ENCODE results near the gene TM4SF4. TPM values are rescaled to one million over a fixed set of nuclear protein-coding genes. Genes with fewer than 3 reads are reported as not detected.

The TM4SF4 gene
- total and polyA plus RNA-seq, 4 donors: 184 to 230 (median 208) TPM

DNA sequence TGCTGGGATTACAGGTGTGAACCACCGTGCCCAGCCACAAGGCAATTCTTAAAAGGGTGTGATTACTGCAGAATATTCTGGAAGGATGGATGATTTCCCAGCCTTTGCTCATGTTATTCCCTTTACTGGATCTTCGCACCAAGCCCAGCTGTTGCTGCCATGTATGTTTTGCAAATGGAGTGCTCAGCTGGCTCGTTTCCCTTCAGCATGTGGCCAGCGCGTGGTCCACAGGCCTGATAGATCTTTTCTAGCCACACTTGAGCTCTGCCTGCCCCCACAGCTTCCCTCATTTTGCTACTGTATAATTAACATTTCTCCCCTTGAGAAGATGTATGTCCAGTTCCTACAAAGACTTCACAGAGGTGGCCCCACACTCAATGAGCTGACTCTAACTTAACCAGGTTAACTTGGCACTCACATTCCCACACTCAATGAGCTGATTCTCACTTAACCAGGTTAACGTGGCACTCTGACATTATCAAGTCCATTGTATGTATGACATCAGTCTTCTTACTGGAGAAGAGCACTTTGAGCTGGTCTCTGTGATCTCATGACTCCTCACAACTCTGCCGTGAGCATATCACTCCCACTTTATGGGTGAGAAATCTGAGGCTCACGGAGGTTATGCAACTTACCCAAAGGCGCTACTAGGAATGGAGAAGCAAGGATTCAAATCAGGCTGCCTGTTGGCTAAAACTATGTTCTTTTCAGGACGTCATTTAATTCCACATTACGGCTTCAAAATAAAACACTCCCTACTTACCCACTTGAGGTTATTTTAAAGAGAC lies 49.2 kb downstream of the TM4SF4 start (continued):
- TF ChIP-seq, protein P1, sequence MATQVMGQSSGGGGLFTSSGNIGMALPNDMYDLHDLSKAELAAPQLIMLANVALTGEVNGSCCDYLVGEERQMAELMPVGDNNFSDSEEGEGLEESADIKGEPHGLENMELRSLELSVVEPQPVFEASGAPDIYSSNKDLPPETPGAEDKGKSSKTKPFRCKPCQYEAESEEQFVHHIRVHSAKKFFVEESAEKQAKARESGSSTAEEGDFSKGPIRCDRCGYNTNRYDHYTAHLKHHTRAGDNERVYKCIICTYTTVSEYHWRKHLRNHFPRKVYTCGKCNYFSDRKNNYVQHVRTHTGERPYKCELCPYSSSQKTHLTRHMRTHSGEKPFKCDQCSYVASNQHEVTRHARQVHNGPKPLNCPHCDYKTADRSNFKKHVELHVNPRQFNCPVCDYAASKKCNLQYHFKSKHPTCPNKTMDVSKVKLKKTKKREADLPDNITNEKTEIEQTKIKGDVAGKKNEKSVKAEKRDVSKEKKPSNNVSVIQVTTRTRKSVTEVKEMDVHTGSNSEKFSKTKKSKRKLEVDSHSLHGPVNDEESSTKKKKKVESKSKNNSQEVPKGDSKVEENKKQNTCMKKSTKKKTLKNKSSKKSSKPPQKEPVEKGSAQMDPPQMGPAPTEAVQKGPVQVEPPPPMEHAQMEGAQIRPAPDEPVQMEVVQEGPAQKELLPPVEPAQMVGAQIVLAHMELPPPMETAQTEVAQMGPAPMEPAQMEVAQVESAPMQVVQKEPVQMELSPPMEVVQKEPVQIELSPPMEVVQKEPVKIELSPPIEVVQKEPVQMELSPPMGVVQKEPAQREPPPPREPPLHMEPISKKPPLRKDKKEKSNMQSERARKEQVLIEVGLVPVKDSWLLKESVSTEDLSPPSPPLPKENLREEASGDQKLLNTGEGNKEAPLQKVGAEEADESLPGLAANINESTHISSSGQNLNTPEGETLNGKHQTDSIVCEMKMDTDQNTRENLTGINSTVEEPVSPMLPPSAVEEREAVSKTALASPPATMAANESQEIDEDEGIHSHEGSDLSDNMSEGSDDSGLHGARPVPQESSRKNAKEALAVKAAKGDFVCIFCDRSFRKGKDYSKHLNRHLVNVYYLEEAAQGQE (IDR thresholded peaks at IDR 0.05): no peak
- TF ChIP-seq EGR1 (IDR thresholded peaks at IDR 0.05; ENCODE audit: low read depth in 2 of 2) (no peak), SP1 (IDR thresholded peaks at IDR 0.05) (no peak), YY1 (IDR thresholded peaks at IDR 0.05) (no peak)
- TF ChIP-seq, protein P2, sequence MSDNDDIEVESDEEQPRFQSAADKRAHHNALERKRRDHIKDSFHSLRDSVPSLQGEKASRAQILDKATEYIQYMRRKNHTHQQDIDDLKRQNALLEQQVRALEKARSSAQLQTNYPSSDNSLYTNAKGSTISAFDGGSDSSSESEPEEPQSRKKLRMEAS (IDR thresholded peaks at IDR 0.05): no peak
- TF ChIP-seq, protein P3, sequence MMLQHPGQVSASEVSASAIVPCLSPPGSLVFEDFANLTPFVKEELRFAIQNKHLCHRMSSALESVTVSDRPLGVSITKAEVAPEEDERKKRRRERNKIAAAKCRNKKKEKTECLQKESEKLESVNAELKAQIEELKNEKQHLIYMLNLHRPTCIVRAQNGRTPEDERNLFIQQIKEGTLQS (IDR thresholded peaks at IDR 0.05): no peak

DNA sequence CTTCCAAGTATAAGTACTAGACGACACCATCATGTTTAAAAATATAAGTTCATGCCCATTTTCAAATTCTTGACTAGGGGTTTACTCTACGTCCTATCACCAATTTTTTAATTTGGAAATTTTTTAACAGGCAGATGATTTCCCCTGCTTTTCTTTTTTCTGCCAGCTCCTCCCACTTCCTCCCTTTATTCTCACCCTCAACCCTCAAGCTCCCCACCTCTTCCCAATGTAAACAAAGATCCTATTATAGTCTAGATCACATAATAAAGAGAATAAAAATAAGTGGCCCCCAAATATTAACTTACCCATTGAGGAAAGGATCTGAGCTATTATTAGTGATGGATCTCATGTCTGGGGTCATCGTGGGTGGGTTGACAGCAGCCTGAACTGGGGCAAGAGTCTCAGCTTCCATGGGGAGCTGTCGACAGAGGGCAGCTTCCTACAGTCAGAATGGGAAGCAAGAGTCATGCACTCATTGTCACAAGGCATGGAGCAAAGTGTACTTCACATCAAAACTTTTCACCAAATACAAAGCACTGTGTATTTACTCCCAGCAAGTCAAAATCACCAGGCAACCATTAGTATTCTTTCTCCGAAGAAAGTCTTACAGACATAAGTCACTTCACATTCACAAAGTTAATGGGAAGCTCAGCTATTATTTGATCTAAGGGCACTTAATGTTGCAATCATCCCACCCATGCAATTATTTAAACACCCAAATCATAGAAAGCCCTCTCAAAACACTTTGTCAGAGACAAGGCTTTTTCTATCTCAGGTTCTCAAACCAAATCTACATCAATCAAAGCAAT lies 53.2 kb downstream of the TM4SF4 start:
- no peaks in the 10 kb centered on the region for H3K9me3 ChIP-seq (ENCODE audit: control insufficient read depth in 4 of 4, low read length in 3 of 4)
- 56% methylated on average over 5 of the region's 5 CpGs for WGBS
- DNase-seq (ENCODE audit: low spot score): no peak
- no peak overlapping the region for H3K4me3 ChIP-seq (ENCODE audit: low read depth in 1 of 3, low read length in 3 of 3)
- H3K27me3 ChIP-seq (ENCODE audit: control insufficient read depth in 4 of 4, insufficient read depth in 4 of 4, low read length in 3 of 4): no peaks in the 10 kb centered on the region
- H3K4me1 ChIP-seq (ENCODE audit: control insufficient read depth in 4 of 4, insufficient read depth in 4 of 4, low read length in 3 of 4): peaks cover 0 to 12% (median 9%) of the 10 kb centered on the region in 4 donors
- TF ChIP-seq RAD21 (IDR thresholded peaks at IDR 0.05): peak; percentile 39 to 48
- TF ChIP-seq, protein P4, sequence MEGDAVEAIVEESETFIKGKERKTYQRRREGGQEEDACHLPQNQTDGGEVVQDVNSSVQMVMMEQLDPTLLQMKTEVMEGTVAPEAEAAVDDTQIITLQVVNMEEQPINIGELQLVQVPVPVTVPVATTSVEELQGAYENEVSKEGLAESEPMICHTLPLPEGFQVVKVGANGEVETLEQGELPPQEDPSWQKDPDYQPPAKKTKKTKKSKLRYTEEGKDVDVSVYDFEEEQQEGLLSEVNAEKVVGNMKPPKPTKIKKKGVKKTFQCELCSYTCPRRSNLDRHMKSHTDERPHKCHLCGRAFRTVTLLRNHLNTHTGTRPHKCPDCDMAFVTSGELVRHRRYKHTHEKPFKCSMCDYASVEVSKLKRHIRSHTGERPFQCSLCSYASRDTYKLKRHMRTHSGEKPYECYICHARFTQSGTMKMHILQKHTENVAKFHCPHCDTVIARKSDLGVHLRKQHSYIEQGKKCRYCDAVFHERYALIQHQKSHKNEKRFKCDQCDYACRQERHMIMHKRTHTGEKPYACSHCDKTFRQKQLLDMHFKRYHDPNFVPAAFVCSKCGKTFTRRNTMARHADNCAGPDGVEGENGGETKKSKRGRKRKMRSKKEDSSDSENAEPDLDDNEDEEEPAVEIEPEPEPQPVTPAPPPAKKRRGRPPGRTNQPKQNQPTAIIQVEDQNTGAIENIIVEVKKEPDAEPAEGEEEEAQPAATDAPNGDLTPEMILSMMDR (IDR thresholded peaks at IDR 0.05; ENCODE audit: low read depth, low read length, missing input control): peak; percentile 5
- no peak for TF ChIP-seq GABPA (IDR thresholded peaks at IDR 0.05 in 1 of 2, conservative IDR thresholded peaks at IDR 0.05 in 1 of 2)
- TF ChIP-seq RXRA (IDR thresholded peaks at IDR 0.05): no peak
- no peak overlapping the region for H3K9ac ChIP-seq (ENCODE audit: low read depth in 1 of 2, low read length in 2 of 2)
- peak overlapping the region; percentile 29 to 33 for H3K27ac ChIP-seq (ENCODE audit: low read depth in 1 of 2, low read length in 2 of 2)
- peaks cover 0 to 12% (median 2%) of the 10 kb centered on the region in 4 donors for H3K36me3 ChIP-seq (ENCODE audit: control insufficient read depth in 4 of 4, insufficient read depth in 3 of 4, low read depth in 1 of 4, low read length in 3 of 4)

DNA sequence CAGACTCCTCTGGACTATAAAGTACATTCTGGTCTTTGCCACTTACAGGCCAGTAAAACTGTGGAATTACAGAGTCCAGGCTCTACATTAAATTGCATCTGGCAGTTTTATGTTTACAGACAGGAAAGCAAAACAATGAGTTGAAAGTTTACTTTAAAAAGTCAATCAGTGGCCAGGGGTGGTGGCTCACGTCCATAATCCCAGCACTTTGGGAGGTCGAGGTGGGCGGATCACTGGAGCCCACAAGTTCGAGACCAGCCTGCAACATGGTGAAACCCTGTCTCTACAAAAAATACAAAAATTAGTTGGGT lies 53.8 kb downstream of the TM4SF4 start:
- 45% methylated on average over 4 of the region's 4 CpGs for WGBS
- DNase-seq (ENCODE audit: low spot score): no peak
- H3K4me3 ChIP-seq (ENCODE audit: low read depth in 1 of 3, low read length in 3 of 3): no peak overlapping the region
- H3K36me3 ChIP-seq (ENCODE audit: control insufficient read depth in 4 of 4, insufficient read depth in 3 of 4, low read depth in 1 of 4, low read length in 3 of 4): peaks cover 0 to 12% (median 2%) of the 10 kb centered on the region in 4 donors
- no peaks in the 10 kb centered on the region for H3K27me3 ChIP-seq (ENCODE audit: control insufficient read depth in 4 of 4, insufficient read depth in 4 of 4, low read length in 3 of 4)
- no peak overlapping the region for H3K9ac ChIP-seq (ENCODE audit: low read depth in 1 of 2, low read length in 2 of 2)
- no peaks in the 10 kb centered on the region for H3K9me3 ChIP-seq (ENCODE audit: control insufficient read depth in 4 of 4, low read length in 3 of 4)
- peaks cover 0 to 15% (median 9%) of the 10 kb centered on the region in 4 donors for H3K4me1 ChIP-seq (ENCODE audit: control insufficient read depth in 4 of 4, insufficient read depth in 4 of 4, low read length in 3 of 4)
- H3K27ac ChIP-seq (ENCODE audit: low read depth in 1 of 2, low read length in 2 of 2): peak overlapping the region; percentile 29 to 33
- TF ChIP-seq YY1 (IDR thresholded peaks at IDR 0.05) (no peak), HNF4G (IDR thresholded peaks at IDR 0.05) (no peak), JUND (IDR thresholded peaks at IDR 0.05) (no peak), FOXA1 (IDR thresholded peaks at IDR 0.05) (no peak), FOXA2 (IDR thresholded peaks at IDR 0.05) (no peak), EGR1 (IDR thresholded peaks at IDR 0.05; ENCODE audit: low read depth in 2 of 2) (no peak), HNF4A (conservative IDR thresholded peaks at IDR 0.05) (no peak), TAF1 (conservative IDR thresholded peaks at IDR 0.05) (no peak), NR2F2 (IDR thresholded peaks at IDR 0.05) (no peak), SP1 (IDR thresholded peaks at IDR 0.05) (no peak), RXRA (IDR thresholded peaks at IDR 0.05) (no peak), GABPA (IDR thresholded peaks at IDR 0.05 in 1 of 2, conservative IDR thresholded peaks at IDR 0.05 in 1 of 2) (no peak), RAD21 (IDR thresholded peaks at IDR 0.05) (no peak)
- TF ChIP-seq, protein P4 (IDR thresholded peaks at IDR 0.05; ENCODE audit: low read depth, low read length, missing input control): no peak
- TF ChIP-seq, protein P3 (IDR thresholded peaks at IDR 0.05): no peak
- TF ChIP-seq, protein P2 (IDR thresholded peaks at IDR 0.05): no peak

Measured in liver (tissue), 9 donors.